WTC11 (cell line): Measurements from ENCODE around the gene SERTAD4. TPM values are rescaled to one million over a fixed set of nuclear protein-coding genes. Genes with fewer than 3 reads are reported as not detected.

Experiments used
- ATAC-seq: fragments of 200-7000 bp; cut with Tn5 transposase; 2 replicates; pipeline ENCODE4 v1.10.0; 2021; ENCODE audit warnings: mild to moderate bottlenecking, moderate library complexity
- CTCF ChIA-PET: fragments of 300-600 bp; sonication (Branson Sonifier 250); formaldehyde crosslinking; loops from one replicate; lab custom pipeline; 2021; ENCODE audit warnings: antibody characterized with exemption; lab: Charles Lee
- POLR2A ChIA-PET: fragments of 350-600 bp; sonication (Branson Sonifier 250); formaldehyde crosslinking; loops from one replicate; lab custom pipeline; 2021; ENCODE audit warnings: antibody characterized with exemption; lab: Charles Lee
- DNase-seq: peaks from one replicate; pipeline ENCODE4 v3.0.0; 2021; ENCODE audit warnings: low spot score
- H3K27ac Mint-ChIP-seq: 2 replicates; pipeline ENCODE4 v1.8.0; 2021; ENCODE audit warnings: mixed read lengths
- H3K27me3 Mint-ChIP-seq: 2 replicates; pipeline ENCODE4 v1.8.0; 2021; ENCODE audit warnings: low read depth, mild to moderate bottlenecking, moderate library complexity, mixed read lengths
- H3K36me3 Mint-ChIP-seq: 2 replicates; pipeline ENCODE4 v1.8.0; 2021; ENCODE audit warnings: mixed read lengths
- H3K4me1 Mint-ChIP-seq: 2 replicates; pipeline ENCODE4 v1.8.0; 2022; ENCODE audit warnings: mixed read lengths
- H3K4me3 Mint-ChIP-seq: 2 replicates; pipeline ENCODE4 v1.8.0; 2021; ENCODE audit warnings: mild to moderate bottlenecking, moderate library complexity, mixed read lengths
- H3K9me3 Mint-ChIP-seq: 2 replicates; pipeline ENCODE4 v1.8.0; 2021; ENCODE audit warnings: mixed read lengths
- AR ChIP-seq: fragments of 250-450 bp; sonication (Bioruptor Pico); IDR thresholded peaks from 2 replicates; pipeline ENCODE4 v1.9.0; 2021; ENCODE audit warnings: mild to moderate bottlenecking
- ARID4B ChIP-seq: sonication (generic); formaldehyde crosslinking; IDR thresholded peaks from 2 replicates; pipeline ENCODE4 v1.8.0; 2023; ENCODE audit warnings: missing genetic modification reagents, mild to moderate bottlenecking, borderline replicate concordance
- ATF2 ChIP-seq: sonication (generic); formaldehyde crosslinking; IDR thresholded peaks from 2 replicates; pipeline ENCODE4 v1.8.1; 2022; ENCODE audit warnings: low read depth, missing genetic modification reagents, borderline replicate concordance
- CREM ChIP-seq: sonication (generic); formaldehyde crosslinking; IDR thresholded peaks from 2 replicates; pipeline ENCODE4 v1.8.1; 2022; ENCODE audit warnings: mild to moderate bottlenecking, missing genetic modification reagents, moderate library complexity
- ETV6 ChIP-seq: sonication (generic); formaldehyde crosslinking; IDR thresholded peaks from 2 replicates; pipeline ENCODE4 v1.8.1; 2022; ENCODE audit warnings: mild to moderate bottlenecking, missing genetic modification reagents
- GABPB1 ChIP-seq: sonication (generic); formaldehyde crosslinking; IDR thresholded peaks from 2 replicates; pipeline ENCODE4 v1.8.1; 2023; ENCODE audit warnings: mild to moderate bottlenecking, missing genetic modification reagents
- MAX ChIP-seq: sonication (generic); formaldehyde crosslinking; IDR thresholded peaks from 2 replicates; pipeline ENCODE4 v1.8.0; 2022; ENCODE audit warnings: mild to moderate bottlenecking, missing genetic modification reagents
- NFATC4 ChIP-seq: fragments of 250-450 bp; sonication (Bioruptor Pico); IDR thresholded peaks from 2 replicates; pipeline ENCODE4 v1.9.0; 2021; ENCODE audit warnings: mild to moderate bottlenecking
- NFE2L1 ChIP-seq: sonication (generic); formaldehyde crosslinking; IDR thresholded peaks from 2 replicates; pipeline ENCODE4 v1.8.1; 2023; ENCODE audit warnings: missing genetic modification reagents
- SP1 ChIP-seq: sonication (generic); formaldehyde crosslinking; conservative IDR thresholded peaks from 2 replicates; pipeline ENCODE4 v1.8.1; 2022; ENCODE audit warnings: missing genetic modification reagents
- TEAD4 ChIP-seq: sonication (generic); formaldehyde crosslinking; IDR thresholded peaks from 2 replicates; pipeline ENCODE4 v1.8.0; 2022; ENCODE audit warnings: mild to moderate bottlenecking, missing genetic modification reagents
- ZNF138 ChIP-seq: sonication (generic); formaldehyde crosslinking; conservative IDR thresholded peaks from 2 replicates; pipeline ENCODE4 v1.8.1; 2022; ENCODE audit warnings: mild to moderate bottlenecking, moderate library complexity, missing genetic modification reagents
- ZNF317 ChIP-seq: sonication (generic); formaldehyde crosslinking; IDR thresholded peaks from 2 replicates; pipeline ENCODE4 v1.8.1; 2023; ENCODE audit warnings: low read depth, mild to moderate bottlenecking, moderate library complexity, missing genetic modification reagents, borderline replicate concordance
- ZNF671 ChIP-seq: fragments of 250-450 bp; sonication (Bioruptor Pico); IDR thresholded peaks from 2 replicates; pipeline ENCODE4 v1.8.0; 2021; ENCODE audit warnings: mild to moderate bottlenecking
- total RNA-seq: library from RNA; stranded (reverse); gene quantifications from 3 replicates; pipeline ENCODE4 v1.2.3, GENCODE V29; 2021

The SERTAD4 gene
- total RNA-seq, 1 experiment from 2014 or later, result 4.6 TPM

GRCh38 chr1:210260096-210260495 lies 27.5 kb downstream of the SERTAD4 start:
- TF ChIP-seq GABPB1 (CRISPR knock-in tag) (no peak), TEAD4 (no peak), ZNF317 (CRISPR knock-in tag) (no peak)
- Mint-ChIP-seq H3K36me3 (no peaks in the 10 kb centered on the region), H3K9me3 (no peaks in the 10 kb centered on the region), H3K4me1 (peaks cover 16% of the 10 kb centered on the region), H3K27ac (0 out of 2 replicates have a peak overlapping the region, but pooled peaks have one; percentile 6), H3K27me3 (no peaks in the 10 kb centered on the region; the same call in 1 of the 2 replicates), H3K4me3 (no peak overlapping the region)
- ChIA-PET CTCF (interaction anchor here (0.8 to 1.1 kb wide), 2 partner anchors 32 to 51 kb away, joined by 3 to 5 read pairs; no protein-coding TSS in a partner anchor), POLR2A (no interaction called here)
- DNase-seq (no peak), ATAC-seq (peak; percentile 46)

- POLR2A ChIA-PET, result interaction anchor here (0.9 kb wide), 1 partner anchor 10 kb away, joined by 7 read pairs; no protein-coding TSS in a partner anchor
Measured at GRCh38 chr1:210262167-210262896, 29.7 kb downstream of the SERTAD4 start.

GRCh38 chr1:210262897-210263272 lies 30.3 kb downstream of the SERTAD4 start:
- DNase-seq (no peak), ATAC-seq (no peak)
- Mint-ChIP-seq H3K4me1 (peaks cover 17% of the 10 kb centered on the region), H3K36me3 (no peaks in the 10 kb centered on the region), H3K27ac (no peak overlapping the region), H3K27me3 (no peaks in the 10 kb centered on the region; the same call in 1 of the 2 replicates), H3K9me3 (no peaks in the 10 kb centered on the region), H3K4me3 (no peak overlapping the region)
- TF ChIP-seq MAX (no peak), AR (no peak), SP1 (CRISPR knock-in tag) (no peak), NFATC4 (no peak), ZNF671 (CRISPR knock-in tag) (no peak), ATF2 (CRISPR knock-in tag) (no peak), CREM (CRISPR knock-in tag) (no peak)
- POLR2A ChIA-PET, result interaction anchor here (0.9 kb wide), 1 partner anchor 11 kb away, joined by 7 read pairs; no protein-coding TSS in a partner anchor
- CTCF ChIA-PET, result interaction anchor here (1.0 to 2.0 kb wide), 3 partner anchors 10 to 49 kb away, joined by 3 to 5 read pairs (median 3); no protein-coding TSS in a partner anchor

More at GRCh38 chr1:210262167-210262896, 29.7 kb downstream of the SERTAD4 start:
- CTCF ChIA-PET, result interaction anchor here (1.0 to 2.0 kb wide), 3 partner anchors 9 to 49 kb away, joined by 3 to 5 read pairs (median 3); no protein-coding TSS in a partner anchor
- Mint-ChIP-seq H3K27ac (no peak overlapping the region), H3K4me3 (no peak overlapping the region), H3K9me3 (no peaks in the 10 kb centered on the region), H3K27me3 (no peaks in the 10 kb centered on the region; the same call in 1 of the 2 replicates), H3K4me1 (peaks cover 19% of the 10 kb centered on the region), H3K36me3 (no peaks in the 10 kb centered on the region)
- TF ChIP-seq ETV6 (CRISPR knock-in tag), result no peak
- TF ChIP-seq ARID4B, result no peak
- TF ChIP-seq NFE2L1 (CRISPR knock-in tag), result no peak
- TF ChIP-seq ZNF138 (CRISPR knock-in tag), result no peak
- ATAC-seq (no peak), DNase-seq (no peak)
